ENCODE measurements around the gene FHOD3.

GRCh38 chr18:36771245-36771644 is 473.7 kb downstream of the FHOD3 start:
- no peak for TF ChIP-seq RHOXF2B (CRISPR knock-in tag; conservative IDR thresholded peaks at IDR 0.05)
- no peak for TF ChIP-seq FOXA3 (CRISPR knock-in tag; conservative IDR thresholded peaks at IDR 0.05 in 1 of 2, IDR thresholded peaks at IDR 0.05 in 1 of 2)
- no peak for TF ChIP-seq ARID4B (CRISPR knock-in tag; IDR thresholded peaks at IDR 0.05)
- TF ChIP-seq RBBP5 (IDR thresholded peaks at IDR 0.05; ENCODE audit: borderline replicate concordance, insufficient read depth, low read length, poor library complexity, severe bottlenecking) = no peak
- no peak for TF ChIP-seq PRPF4 (IDR thresholded peaks at IDR 0.05; ENCODE audit: insufficient read depth, low read depth, low read length, poor library complexity, severe bottlenecking)
- TF ChIP-seq ZNF175 (CRISPR knock-in tag; IDR thresholded peaks at IDR 0.05; ENCODE audit: low read depth) = no peak
- TF ChIP-seq ZNF407 (IDR thresholded peaks at IDR 0.05; ENCODE audit: low read depth) = no peak
- TF ChIP-seq EZH2 (IDR thresholded peaks at IDR 0.05; ENCODE audit: borderline replicate concordance, low read depth, low read length) = no peak

Measured in K562 (cell line).